Activated T-helper 9 cell treated with anti-CD3 and anti-CD28 coated beads, Interleukin-2, amount 50 U/mL, for 16 hours (primary cell): Measurements from ENCODE around the gene PRMT7.

Experiments used
- DNase-seq: peaks from one replicate; pipeline ENCODE4 v3.0.0-alpha.2; 2020; ENCODE audit warnings: low read depth

Gene PRMT7, protein sequence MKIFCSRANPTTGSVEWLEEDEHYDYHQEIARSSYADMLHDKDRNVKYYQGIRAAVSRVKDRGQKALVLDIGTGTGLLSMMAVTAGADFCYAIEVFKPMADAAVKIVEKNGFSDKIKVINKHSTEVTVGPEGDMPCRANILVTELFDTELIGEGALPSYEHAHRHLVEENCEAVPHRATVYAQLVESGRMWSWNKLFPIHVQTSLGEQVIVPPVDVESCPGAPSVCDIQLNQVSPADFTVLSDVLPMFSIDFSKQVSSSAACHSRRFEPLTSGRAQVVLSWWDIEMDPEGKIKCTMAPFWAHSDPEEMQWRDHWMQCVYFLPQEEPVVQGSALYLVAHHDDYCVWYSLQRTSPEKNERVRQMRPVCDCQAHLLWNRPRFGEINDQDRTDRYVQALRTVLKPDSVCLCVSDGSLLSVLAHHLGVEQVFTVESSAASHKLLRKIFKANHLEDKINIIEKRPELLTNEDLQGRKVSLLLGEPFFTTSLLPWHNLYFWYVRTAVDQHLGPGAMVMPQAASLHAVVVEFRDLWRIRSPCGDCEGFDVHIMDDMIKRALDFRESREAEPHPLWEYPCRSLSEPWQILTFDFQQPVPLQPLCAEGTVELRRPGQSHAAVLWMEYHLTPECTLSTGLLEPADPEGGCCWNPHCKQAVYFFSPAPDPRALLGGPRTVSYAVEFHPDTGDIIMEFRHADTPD

DNA sequence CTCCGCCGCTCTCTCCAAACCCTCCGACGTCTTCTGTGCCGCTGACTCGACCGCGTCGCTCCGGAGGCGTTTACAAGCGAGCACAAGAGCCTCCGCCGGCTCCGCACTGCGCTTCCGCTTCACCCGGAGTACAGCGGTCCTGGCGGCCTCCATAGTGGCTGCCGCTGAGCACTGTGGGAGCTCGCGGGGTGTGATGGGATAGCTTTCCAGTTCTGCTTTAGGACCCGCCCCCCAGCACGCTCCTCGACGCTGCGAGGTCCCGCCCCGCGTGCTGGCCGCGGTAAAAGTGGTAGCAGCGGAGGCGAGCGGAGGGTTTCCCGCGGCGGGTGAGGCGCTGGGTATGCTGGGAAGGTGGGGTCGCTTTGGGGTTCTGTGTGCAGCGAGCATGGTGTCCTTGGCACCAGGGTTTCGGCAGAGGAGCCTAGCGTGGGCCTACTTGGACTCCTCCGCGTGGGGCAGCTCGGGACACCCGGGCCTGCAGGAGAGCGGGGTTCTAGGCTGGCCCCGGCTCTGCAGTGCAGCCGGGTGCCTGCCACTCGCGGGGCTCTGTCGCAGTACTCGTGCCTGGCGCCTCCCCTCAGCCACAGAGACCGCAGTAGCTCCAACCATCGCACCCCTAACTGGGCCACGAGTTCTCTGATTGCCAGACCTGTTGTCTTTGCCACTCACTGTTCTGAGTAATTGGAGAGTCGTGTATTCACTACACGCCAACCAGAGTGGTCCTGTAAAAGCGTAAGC lies at the start of gene PRMT7, which contains the start of gene SLC7A6OS:
PRMT7 (plus strand) TSS at position 246 of the 738 bp plus-strand sequence. CDS start 4,961 bp downstream, outside the sequence.
SLC7A6OS (minus strand) TSS at position 173 of the 738 bp plus-strand sequence; CDS start at position 153, 20 bp downstream.
- peak; percentile 90 for DNase-seq

DNA sequence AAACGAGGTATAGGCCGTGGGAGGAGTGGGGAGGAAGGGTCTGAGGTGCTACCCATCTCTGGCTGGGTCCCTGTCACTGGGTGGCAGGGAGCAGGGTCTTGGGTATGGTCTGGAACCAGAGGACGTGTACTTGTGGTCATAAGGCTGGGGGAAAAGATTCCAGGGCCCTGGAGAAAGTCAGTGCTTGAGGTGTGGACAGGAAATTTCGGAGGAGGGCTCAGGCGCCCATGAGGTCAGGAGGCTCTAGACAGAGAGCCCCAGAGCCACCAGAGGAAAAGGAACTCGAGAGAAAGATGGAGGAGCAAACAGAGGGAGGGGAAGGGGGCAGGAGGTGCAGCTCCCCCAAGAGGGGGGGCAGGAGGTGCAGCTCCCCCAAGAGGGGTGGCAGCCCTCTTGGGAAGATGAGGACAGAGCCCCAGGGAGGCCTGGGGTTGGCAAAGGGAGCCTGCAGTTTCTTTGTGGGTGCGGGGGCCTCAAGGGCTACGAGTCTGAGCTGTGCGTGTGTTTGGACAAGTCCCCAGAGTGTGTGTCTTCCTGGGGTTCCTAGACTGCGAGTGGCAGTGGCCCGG lies 47.2 kb upstream of the PRMT7 start:
- no peak for DNase-seq

DNA sequence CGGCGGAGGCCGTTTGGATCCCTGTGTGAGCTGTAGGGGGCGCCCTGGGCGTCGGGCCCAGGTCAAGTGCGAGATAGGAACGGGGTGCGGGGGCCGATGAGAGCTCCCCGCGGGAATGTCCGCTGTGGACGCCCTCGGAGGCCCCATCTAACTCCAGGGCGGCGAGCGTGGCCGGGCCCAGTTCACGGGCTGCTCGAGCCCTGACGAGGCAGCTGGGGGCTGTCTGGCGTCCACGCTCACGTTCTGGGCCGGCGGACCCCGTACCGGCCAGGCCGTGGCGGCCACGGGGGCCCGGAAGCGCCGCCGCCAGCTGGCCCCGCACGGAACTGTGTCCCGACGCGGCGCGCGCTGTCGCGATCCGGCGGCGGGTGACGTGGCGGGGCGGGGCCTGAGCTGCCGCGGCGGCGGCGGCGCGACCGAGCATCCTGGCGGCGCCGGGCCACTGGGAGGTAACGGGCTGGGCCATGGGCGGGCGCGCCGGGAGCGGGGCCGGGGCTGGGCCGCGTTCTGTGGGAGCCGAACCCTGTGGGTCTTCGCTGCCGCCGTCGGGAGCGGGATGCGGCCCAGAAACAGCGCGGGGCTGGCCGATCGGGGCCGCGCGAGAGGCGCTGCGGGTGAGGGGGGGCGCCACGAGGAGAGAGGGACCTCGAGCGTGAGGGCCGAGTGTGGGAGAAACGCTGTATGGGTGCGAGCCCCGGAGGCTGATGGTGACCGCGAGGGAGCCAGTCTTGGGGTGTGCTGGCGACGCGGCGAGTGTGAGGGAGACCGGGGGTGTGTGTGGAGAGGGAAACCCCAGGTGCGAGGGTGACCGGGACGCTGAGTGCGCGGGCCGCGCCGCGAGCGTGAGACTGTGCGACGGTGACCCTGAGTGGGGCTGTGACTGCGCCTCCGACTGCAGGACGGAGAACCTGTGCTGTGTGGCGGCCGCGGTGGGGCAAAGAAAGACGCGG lies 46.4 kb upstream of the PRMT7 start, which contains the start of gene SLC7A6:
SLC7A6 (plus strand) TSS at position 399 of the 950 bp plus-strand sequence. CDS start 10,201 bp downstream, outside the sequence.
- peak; percentile 80 for DNase-seq

DNA sequence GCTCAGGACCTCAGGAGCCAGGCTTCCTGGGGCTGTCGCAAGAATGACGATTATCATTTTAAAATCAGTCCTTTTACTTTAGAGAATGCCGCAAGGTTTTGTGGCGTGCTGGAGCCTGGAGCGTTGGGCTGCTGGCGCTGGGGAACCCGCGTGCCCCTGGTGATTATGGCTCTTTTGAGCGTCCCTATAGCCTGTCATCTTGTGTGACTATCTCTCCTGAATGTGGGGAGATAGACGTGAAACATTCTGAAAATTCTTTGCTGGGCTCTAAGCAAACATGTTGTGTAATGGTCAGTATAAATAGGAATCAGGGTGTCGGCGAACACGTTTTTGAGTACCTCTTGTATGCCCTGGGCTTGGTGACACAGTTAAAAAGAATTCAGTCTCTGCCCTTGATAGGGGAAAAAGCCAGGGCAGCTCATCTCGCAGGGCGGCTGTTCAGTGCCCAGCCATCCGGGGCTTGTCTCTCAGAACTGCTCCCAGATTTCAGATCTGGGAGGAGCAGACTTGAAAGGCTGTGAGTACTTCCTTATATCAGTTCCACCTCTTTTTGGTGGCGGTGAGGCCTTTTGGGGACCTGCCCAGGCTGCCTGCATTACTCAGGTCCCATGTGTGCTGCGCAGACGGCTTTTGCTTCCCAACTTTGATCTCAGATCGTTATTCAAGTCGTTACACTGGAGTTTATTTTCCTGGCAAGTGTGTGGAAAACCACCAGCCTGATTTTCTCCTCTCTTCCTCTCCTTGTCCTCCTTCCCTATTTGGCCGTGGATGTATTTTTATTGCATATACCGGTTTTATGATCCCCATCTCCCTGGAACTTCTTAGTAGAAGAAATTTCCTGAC lies 45.5 kb upstream of the PRMT7 start:
- peak; percentile 32 for DNase-seq

DNA sequence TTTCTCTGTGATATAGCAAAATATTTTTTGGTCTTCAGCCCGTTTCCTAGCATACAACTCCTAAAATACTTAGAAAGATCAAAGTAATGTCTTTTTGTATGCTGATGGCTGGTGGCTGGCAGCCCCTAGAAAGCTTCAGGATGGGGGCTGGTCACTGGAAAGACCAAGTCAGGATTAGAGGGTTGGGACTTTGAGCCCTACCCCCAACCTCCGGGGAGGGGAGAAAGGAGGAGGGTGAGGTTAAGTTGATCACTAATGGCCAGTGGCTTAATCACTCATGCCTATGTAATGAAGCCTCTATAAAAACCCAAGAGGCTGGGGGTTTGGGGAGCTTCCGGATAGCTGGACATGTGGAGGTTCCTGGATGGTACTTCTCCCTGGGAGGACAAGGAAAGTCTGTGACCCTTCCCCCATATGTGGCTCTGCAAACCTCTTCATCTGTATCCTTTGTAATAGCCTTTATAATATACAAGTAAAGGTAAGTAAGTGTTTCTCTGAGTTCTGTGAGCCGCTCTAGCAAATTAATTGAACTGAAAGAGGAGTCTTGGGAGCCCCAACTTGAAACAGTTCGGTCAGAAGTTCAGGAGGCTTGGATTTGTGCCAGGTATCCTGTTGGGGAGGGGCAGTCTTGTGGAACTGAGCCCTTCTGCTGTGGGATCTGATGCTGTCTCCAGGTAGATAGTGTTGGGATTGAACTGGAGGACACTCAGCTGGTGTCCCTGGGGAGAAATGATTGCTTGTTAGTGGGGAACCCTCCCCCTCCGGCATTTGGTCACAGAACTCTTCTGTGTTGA lies 43.0 kb upstream of the PRMT7 start:
- DNase-seq, result no peak

DNA sequence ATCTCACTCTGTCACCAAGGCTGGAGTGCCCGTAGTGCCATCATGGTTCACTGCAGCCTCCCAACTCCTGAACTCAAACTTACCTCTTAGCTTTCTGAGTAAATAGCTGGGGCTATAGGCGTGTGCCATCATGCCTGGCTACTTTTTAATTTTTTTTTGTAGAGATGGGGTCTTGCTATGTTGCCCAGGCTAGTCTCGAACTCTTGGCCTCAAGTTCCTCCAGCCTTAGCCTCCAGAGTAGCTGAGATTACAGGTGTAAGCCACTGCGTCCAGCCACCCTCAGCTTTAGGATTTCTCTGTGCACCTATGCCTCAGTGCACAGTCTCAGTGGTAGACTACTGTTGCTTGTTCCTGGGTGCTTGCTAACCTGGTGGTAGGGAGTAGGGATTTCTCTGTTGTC lies 41.0 kb upstream of the PRMT7 start:
- DNase-seq, result no peak

DNA sequence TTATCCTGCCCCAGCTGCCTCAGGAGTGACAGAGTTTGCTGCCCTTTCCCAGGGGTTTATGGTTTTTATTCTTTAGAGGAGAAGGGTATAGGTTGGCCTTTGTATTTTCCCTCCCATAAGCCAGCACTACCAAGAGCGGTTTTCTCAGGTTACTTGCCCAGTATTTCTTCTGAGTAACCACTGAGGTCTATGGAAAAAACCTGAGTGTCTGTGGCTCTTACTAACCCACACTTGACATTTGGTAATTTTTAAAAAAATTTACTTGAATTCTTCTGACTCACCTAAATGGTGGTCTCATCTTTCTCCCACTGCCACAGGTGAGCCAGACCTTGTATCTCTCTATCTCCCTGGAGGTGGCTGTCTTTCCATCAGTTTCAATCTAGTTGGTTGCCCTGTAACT lies 40.5 kb upstream of the PRMT7 start:
- DNase-seq, result no peak

DNA sequence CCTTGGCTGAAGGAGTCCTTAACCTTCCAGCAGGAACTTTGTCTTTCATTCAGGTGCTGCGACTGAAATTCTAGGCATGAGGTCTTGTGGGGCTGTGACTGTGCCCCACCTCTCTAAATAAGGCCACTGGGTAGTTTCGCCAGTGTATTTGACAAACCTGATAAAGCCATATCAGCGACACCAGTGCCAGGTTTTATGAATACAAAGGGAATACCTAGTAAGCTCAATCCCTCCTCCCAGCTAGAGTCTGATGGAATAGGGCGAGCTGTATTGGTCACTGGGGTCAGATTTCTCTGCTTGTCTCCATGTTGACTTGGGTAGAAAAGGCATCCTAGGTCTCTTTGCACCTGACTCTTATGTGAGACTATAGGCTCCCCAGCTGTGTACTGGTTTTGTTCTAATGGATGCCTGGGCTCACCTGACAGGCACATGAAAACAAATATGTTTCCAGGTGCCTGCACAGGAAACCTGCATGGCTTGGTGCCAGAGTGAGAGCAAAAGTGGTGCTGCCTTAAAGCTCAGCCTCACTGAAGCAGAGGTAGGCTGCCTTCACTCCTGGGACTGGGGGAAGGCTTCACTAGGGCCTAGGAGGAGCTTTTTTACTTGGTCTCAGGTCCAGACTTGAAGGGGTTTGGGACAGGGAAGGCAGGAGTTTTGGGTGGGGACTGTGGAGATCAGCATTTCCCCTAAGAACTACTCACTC lies 38.2 kb upstream of the PRMT7 start:
- DNase-seq, result no peak

DNA sequence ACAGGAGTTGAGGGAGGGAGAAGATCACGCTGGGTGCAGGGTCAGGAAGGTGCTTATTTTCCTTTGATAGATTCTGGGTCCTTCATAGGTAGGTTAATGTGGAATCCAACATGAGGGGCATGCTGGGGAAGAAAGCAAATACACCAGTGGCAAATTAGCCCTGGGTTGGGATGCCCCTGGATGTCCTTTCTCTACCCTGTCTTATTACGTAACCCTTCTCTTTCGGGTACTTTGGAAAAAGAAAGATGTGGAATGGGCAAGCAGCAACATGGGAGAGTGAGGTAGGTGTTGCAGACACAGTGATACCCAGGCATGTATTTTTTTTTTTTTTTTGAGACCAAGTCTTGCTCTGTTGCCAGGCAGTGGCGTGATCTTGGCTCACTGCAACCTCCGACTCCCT lies 37.4 kb upstream of the PRMT7 start:
- DNase-seq, result no peak

DNA sequence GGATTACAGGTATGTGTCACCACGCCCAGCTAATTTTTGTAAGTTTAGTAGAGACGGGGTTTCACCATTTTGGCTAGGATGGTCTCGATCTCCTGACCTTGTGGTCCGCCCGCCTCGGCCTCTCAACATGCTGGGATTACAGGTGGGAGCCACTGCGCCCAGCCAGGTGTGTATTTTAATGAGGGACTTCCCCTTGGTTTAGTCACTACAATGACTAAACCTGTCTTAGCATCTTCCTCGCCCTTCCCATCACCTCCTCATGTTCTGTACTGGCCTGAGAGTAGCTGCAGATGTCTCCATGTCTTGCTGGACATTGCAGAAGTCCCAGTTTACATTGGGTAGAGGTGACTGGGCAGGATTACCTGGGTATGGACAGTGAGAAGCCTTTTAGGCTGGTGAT lies 36.9 kb upstream of the PRMT7 start:
- no peak for DNase-seq

DNA sequence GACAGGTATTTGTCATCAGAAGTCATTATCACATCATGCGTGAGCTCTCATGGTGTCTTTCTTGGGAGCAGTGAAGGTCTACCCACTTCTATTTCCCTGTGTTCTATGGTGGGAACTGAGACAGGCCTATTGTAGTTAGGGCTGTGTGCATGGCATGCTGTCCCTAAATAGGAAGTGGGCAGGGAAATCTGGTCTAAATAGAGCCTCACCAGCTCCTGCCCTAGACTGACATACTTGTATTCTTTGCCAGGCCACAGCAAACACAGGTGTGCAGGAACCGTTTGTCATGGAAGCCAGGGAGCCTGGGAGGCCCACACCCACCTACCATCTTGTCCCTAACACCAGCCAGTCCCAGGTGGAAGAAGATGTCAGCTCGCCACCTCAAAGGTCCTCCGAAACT lies 36.4 kb upstream of the PRMT7 start:
- no peak for DNase-seq

DNA sequence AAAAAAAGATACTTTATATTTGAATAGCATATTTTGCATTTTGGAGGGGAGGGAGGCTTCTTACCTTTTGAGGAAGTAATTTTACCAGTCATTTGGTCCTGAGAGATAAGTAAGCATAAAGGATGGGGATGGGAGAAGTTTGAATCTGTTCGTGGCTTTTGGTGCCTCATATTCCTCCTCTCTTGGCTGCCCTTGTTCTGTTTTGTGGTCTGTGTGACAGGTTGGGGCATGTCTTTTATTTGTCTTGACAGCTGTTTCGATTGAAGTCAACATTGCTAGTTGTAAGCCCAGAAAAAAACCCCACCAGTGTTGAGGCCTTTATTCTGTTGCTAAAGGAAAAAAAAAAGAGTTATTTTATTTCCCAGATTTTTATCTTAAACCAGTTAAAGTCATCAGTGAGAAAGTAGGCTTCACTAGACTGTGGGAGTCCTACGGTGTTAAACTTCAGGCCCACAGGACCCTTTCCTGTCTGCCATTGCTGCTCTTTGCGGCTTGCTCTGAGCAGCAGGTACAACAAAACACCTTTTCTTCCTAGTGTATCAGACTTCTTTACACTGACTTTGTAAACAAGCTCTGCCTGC lies 35.1 kb upstream of the PRMT7 start:
- no peak for DNase-seq

DNA sequence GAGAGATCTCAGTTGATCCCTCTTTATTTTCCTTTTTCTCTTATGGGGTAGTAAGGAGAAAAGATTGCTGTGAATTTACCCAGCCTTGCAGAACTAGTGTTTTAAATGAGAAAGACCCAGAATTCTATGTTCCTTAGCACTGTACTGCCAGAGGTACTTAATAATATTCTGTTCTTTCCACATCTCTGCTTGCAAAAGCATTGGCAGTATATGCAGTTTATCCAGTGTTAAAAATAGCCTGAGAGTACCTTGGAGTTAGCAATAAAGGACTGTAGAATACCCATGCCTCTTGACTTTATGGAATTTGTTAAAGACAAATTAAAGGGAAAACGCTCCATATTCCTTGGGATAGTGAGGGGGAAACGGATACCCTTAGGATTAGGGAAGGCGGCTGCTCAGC lies 34.6 kb upstream of the PRMT7 start:
- DNase-seq, result no peak

DNA sequence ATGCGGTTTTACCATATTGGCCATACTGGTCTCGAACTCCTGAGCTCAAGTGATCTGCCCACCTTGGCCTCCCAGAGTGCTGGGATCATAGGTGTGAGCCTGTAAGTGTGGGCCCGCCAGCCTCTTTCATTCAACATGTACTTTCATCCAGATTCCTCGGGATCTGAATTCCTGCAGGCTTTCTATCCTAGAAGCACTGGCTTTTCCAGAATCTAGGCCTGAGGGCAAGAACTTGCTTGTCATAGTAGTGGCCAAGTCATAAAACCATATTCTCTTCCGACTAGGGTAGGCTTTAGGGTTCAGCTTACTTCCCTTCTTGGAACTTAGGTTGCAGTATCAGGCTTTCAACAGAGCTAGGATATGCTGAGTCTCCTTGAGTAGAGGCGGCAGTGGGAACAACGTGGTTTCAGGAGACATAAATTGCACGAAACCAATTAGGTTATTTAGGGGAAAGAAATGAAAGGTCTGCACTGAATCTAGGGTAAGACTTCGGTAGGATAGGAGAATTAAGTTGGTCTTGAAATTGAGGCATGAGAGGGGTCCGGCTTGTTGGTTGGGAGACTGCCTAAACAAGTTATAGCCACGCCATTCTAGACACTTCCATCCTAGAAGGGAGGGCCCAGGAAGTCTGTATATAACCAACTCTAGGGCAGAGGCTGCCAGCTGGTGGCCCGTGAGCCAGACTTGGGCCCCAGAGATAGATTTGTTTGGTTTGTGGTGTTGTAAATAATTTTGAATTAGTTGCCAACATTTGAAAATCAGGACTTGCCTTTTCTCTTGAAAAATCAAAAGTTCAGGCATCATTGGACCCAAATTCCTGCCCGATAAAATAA lies 30.9 kb upstream of the PRMT7 start:
- DNase-seq, result no peak

DNA sequence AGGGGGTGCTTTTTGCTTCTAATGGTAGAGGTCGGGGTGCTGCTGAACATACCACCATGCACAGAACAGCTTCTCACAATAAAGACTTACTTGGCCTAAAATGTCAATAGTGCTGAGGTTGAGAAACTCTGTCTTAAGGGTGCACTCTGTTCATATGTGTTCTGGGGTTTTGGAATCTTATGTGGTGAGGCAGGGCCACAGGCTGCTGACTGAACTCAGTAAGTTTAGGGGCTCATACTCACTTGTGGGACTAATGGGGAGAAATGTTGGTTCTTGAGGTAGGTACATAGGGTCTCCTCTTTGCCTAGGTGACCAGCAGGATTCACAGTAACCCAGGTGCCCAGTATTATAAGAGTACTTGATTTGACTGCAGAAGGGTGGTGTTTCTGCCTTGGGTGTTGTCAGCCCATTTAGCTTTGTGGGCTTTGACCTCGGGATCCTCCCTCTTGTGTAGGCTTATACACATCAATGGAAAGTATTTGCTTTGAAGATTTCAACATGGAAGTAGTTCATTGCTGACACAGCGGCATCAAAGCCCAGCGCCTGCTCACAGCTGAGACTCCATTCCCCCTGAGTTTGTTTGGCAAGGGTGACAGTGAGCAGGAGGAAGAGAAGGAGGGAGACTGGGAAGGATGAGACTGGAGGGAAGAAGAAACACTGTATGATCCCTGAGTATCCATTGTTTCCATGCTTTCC lies 29.3 kb upstream of the PRMT7 start:
- DNase-seq, result no peak

DNA sequence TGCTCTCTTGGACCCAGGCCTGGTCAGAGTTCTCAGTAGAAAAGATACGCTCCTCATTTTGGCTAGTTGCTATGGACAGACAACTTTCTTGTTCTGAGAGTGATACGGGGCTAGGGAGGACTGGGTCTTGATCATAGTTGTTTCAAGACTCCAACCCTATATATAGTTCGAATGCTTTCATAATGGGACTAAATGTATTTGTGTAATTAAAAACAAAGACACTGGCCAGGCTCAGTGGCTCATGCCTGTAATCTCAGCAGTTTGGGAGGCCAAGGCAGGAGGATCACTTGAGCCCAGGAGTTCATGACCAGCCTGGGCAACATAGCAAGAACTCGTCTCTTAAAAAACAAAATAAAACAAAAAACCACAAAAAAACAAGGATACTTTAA lies 28.8 kb upstream of the PRMT7 start:
- no peak for DNase-seq

DNA sequence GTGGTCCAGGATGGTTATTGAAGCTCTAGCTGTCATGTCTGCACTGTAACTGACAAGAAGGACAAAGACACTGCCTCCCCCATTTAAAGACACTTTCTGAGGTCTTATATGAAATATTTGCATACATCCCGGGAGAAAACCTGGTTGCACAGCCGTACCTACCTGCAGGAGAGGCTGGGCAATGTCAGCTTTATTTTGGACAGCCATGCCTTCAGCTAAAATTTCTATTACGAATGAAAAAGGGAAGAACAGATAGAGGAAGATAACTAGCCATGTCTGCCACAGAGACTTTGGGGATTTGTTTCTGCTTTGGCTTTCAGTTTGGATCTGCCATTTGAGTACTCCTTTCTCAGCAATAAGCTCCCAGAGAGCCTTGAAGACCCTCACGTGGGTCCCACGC lies 27.5 kb upstream of the PRMT7 start:
- no peak for DNase-seq
